ENCODE results near the gene IGF1R. TPM values are rescaled to one million over a fixed set of nuclear protein-coding genes. Genes with fewer than 3 reads are reported as not detected.

The IGF1R gene
- polyA plus RNA-seq, 1 experiment: 21.6 TPM

DNA sequence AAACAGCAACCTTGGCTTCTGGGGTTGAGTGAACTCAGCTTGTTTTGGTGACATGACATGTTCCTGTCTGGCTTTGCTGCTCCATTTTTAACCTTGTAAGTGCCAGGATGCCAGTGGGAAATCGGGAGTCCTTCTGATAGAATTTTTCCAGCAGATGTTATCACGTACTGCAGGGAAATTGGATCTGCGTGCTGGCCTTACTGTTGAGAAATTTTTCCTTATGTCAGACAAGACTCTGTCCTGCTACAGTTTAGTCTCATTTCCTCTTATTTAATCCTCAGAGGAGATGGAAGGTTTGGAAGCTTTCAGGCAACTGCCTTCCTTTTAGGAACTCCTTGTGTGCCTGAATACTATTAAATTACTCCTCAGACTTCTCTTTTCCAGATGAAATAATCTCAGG is 278.7 kb downstream of the IGF1R start:
- H3K27ac ChIP-seq (ENCODE audit: low read depth, low read length): no peak overlapping the region
- H3K9me3 ChIP-seq (ENCODE audit: control insufficient read depth, insufficient read depth, low read length): no peaks in the 10 kb centered on the region
- no peak for DNase-seq (ENCODE audit: low read depth, low spot score)
- ChIA-PET CTCF (interaction anchor here (0.9 kb wide), 1 partner anchor 150 kb away, joined by 3 read pairs; no protein-coding TSS in a partner anchor), POLR2A (no interaction called here)
- no peak overlapping the region for H3K4me3 ChIP-seq (ENCODE audit: low read depth, low read length)
- no peaks in the 10 kb centered on the region for H3K27me3 ChIP-seq (ENCODE audit: control insufficient read depth, insufficient read depth, low read length)
- TF ChIP-seq, protein P1, sequence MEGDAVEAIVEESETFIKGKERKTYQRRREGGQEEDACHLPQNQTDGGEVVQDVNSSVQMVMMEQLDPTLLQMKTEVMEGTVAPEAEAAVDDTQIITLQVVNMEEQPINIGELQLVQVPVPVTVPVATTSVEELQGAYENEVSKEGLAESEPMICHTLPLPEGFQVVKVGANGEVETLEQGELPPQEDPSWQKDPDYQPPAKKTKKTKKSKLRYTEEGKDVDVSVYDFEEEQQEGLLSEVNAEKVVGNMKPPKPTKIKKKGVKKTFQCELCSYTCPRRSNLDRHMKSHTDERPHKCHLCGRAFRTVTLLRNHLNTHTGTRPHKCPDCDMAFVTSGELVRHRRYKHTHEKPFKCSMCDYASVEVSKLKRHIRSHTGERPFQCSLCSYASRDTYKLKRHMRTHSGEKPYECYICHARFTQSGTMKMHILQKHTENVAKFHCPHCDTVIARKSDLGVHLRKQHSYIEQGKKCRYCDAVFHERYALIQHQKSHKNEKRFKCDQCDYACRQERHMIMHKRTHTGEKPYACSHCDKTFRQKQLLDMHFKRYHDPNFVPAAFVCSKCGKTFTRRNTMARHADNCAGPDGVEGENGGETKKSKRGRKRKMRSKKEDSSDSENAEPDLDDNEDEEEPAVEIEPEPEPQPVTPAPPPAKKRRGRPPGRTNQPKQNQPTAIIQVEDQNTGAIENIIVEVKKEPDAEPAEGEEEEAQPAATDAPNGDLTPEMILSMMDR (IDR thresholded peaks at IDR 0.05; ENCODE audit: low read depth, low read length): no peak

DNA sequence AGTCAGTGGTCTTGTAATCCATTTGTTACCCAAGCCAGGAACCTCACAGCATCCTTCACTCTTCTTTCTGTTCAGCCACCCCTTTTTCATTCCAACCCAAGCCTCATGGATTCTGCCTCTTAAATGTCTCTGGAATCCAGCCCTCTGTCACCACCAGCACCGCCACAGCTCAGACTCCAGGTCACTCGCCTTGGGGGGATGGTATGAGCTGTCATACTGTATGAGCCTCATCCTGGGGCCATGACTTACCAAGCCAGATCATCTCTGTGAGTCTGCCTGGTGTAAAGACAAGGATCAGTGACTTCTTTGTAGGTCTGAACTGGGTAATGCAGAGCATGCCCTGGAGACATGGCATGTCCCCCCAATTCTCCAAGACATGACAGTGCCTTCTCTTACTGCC is 279.7 kb downstream of the IGF1R start:
- ChIA-PET CTCF (interaction anchor here (0.7 kb wide), 1 partner anchor 408 kb away, joined by 3 read pairs; no protein-coding TSS in a partner anchor), POLR2A (no interaction called here)
- Histone ChIP-seq H3K9me3 (ENCODE audit: control insufficient read depth, insufficient read depth, low read length) (no peaks in the 10 kb centered on the region), H3K27me3 (ENCODE audit: control insufficient read depth, insufficient read depth, low read length) (no peaks in the 10 kb centered on the region), H3K27ac (ENCODE audit: low read depth, low read length) (no peak overlapping the region), H3K4me3 (ENCODE audit: low read depth, low read length) (no peak overlapping the region)
- DNase-seq (ENCODE audit: low read depth, low spot score): no peak
- TF ChIP-seq, protein P1 (IDR thresholded peaks at IDR 0.05; ENCODE audit: low read depth, low read length): no peak

DNA sequence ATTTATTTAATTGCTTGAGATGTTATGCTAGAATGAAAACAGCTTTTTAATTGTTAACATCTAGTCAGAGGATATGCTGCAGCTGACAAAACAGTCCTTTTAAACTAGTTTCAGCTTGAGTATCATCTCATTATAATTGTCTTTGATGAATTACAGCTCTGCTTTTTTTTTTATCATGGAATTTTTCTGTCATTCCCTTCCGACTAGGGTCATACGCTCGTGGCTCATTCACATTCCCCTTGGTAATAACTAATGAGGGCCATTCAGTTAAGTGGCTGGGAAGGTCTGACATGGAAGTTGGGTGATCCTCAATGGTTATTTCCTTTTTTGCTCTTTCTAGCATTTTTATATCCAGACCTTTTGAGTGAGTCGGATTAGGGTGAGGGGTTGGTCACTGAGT is 282.2 kb downstream of the IGF1R start:
- TF ChIP-seq, protein P1 (IDR thresholded peaks at IDR 0.05; ENCODE audit: low read depth, low read length): no peak
- Histone ChIP-seq H3K27me3 (ENCODE audit: control insufficient read depth, insufficient read depth, low read length) (no peaks in the 10 kb centered on the region), H3K9me3 (ENCODE audit: control insufficient read depth, insufficient read depth, low read length) (no peaks in the 10 kb centered on the region), H3K4me3 (ENCODE audit: low read depth, low read length) (no peak overlapping the region), H3K27ac (ENCODE audit: low read depth, low read length) (no peak overlapping the region)
- POLR2A ChIA-PET: interaction anchor here (0.7 kb wide), 1 partner anchor 16 kb away, joined by 3 read pairs; no protein-coding TSS in a partner anchor
- CTCF ChIA-PET: interaction anchor here (0.7 to 1.1 kb wide), 2 partner anchors 282 to 411 kb away, joined by 3 to 4 read pairs; no protein-coding TSS in a partner anchor
- no peak for DNase-seq (ENCODE audit: low read depth, low spot score)

DNA sequence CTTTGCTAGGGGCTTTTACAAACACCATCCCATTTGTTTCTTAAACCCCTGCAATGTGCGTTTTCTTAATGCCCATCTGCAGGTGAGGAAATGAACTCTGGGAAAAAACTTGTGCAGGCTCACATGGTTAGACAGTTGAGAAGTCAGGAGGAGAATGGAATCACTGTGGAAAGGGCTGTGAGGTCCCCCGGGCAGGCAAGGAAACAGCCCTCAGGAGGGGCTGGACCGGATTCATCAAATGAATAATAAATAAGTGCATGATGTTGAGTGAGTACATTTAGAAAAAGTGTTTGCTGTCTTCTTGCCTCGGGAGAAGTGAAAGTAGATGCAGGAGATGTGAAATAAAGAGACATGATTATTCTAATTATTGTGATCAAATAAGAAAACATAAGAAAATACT is 282.7 kb downstream of the IGF1R start:
- TF ChIP-seq, protein P1 (IDR thresholded peaks at IDR 0.05; ENCODE audit: low read depth, low read length): no peak
- H3K4me3 ChIP-seq (ENCODE audit: low read depth, low read length): no peak overlapping the region
- no peaks in the 10 kb centered on the region for H3K27me3 ChIP-seq (ENCODE audit: control insufficient read depth, insufficient read depth, low read length)
- H3K9me3 ChIP-seq (ENCODE audit: control insufficient read depth, insufficient read depth, low read length): no peaks in the 10 kb centered on the region
- no peak for DNase-seq (ENCODE audit: low read depth, low spot score)
- ChIA-PET POLR2A (no interaction called here), CTCF (no interaction called here)
- no peak overlapping the region for H3K27ac ChIP-seq (ENCODE audit: low read depth, low read length)

DNA sequence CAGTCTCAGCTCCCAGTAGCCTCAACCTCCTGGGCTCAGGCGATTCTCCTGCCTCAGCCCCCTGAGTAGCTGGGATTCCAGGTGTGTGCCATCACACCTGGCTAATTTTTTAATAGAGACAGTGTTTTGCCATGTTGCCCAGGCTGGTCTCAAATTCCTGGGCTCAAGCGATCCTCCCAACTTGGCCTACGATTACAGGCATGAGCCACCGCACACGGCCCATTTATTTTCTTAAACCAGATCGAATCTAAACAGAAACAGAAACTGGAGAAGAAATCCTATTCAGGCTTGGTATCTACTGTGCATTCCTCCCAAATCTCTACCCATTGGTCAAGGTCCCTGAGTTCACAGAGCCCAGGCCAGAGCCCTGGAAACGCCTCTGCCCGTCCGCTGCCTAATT is 285.1 kb downstream of the IGF1R start:
- CTCF ChIA-PET: no interaction called here
- DNase-seq (ENCODE audit: low read depth, low spot score): no peak
- TF ChIP-seq, protein P1 (IDR thresholded peaks at IDR 0.05; ENCODE audit: low read depth, low read length): no peak
- H3K27ac ChIP-seq (ENCODE audit: low read depth, low read length): no peak overlapping the region
- no peak overlapping the region for H3K4me3 ChIP-seq (ENCODE audit: low read depth, low read length)
- H3K9me3 ChIP-seq (ENCODE audit: control insufficient read depth, insufficient read depth, low read length): no peaks in the 10 kb centered on the region
- POLR2A ChIA-PET: no interaction called here
- H3K27me3 ChIP-seq (ENCODE audit: control insufficient read depth, insufficient read depth, low read length): no peaks in the 10 kb centered on the region

All from AG04450 (cell line).